Measurements from ENCODE around the gene DHH.
"Not testable (repeated sequence)": the region's sequence is repeated elsewhere in the genome, so short reads cannot be mapped to it uniquely, and the experiment has no call there.

Gene DHH

GRCh38 chr12:49070971-49071370, 23.6 kb downstream of the DHH start:
- DNase-seq (ENCODE audit: low read depth), result no peak

- DNase-seq (ENCODE audit: low read depth), result peak; percentile 97
These were observed 24.9 kb downstream of the DHH start, which contains the start of gene RHEBL1 for GRCh38 chr12:49069507-49070346. Gene RHEBL1 (minus strand): TSS chr12:49069979. CDS start chr12:49069785, 194 bp downstream.

- DNase-seq (ENCODE audit: low read depth), result no peak
These were observed 25.6 kb downstream of the DHH start for GRCh38 chr12:49068879-49069506.

- DNase-seq (ENCODE audit: low read depth), result no peak
These were observed 28.5 kb downstream of the DHH start for GRCh38 chr12:49066120-49066519.

GRCh38 chr12:49064767-49065152, 29.8 kb downstream of the DHH start:
- DNase-seq (ENCODE audit: low read depth), result no peak

- DNase-seq (ENCODE audit: low read depth), result not testable (repeated sequence)
These were observed 32.7 kb downstream of the DHH start for GRCh38 chr12:49061916-49062315.

- DNase-seq (ENCODE audit: low read depth), result no peak
These were observed 33.4 kb downstream of the DHH start for GRCh38 chr12:49061157-49061650.

- peak; percentile 79 for DNase-seq (ENCODE audit: low read depth)
These were observed 34.1 kb downstream of the DHH start, which contains the start of gene KMT2D for GRCh38 chr12:49060237-49061156. Gene KMT2D (minus strand): TSS chr12:49060794. CDS start chr12:49055324, 5,470 bp downstream.

GRCh38 chr12:49059299-49060171, 35.1 kb downstream of the DHH start:
- no peak for DNase-seq (ENCODE audit: low read depth)

- no peak for DNase-seq (ENCODE audit: low read depth)
These were observed 35.6 kb downstream of the DHH start for GRCh38 chr12:49059045-49059298.

- no peak for DNase-seq (ENCODE audit: low read depth)
These were observed 36.1 kb downstream of the DHH start for GRCh38 chr12:49058366-49059044.

GRCh38 chr12:49057888-49058287, 36.7 kb downstream of the DHH start:
- DNase-seq (ENCODE audit: low read depth), result no peak

GRCh38 chr12:49055978-49056754, 38.4 kb downstream of the DHH start:
- DNase-seq (ENCODE audit: low read depth), result peak; percentile 27

GRCh38 chr12:49055092-49055491, 39.5 kb downstream of the DHH start:
- DNase-seq (ENCODE audit: low read depth), result no peak

GRCh38 chr12:49054524-49054923, 40.1 kb downstream of the DHH start:
- no peak for DNase-seq (ENCODE audit: low read depth)

GRCh38 chr12:49054096-49054495, 40.5 kb downstream of the DHH start:
- DNase-seq (ENCODE audit: low read depth), result no peak

- no peak for DNase-seq (ENCODE audit: low read depth)
These were observed 42.0 kb downstream of the DHH start for GRCh38 chr12:49052451-49053208.

- DNase-seq (ENCODE audit: low read depth), result no peak
These were observed 42.7 kb downstream of the DHH start for GRCh38 chr12:49051777-49052438.

GRCh38 chr12:49051373-49051764, 43.2 kb downstream of the DHH start:
- DNase-seq (ENCODE audit: low read depth), result no peak

Measured in activated T-helper 1 cell treated with Interleukin-2 at 50 U/mL for 16 hours (primary cell).